Activated T-cell treated with anti-CD3 and anti-CD28 coated beads, Interleukin-2, amount 50 U/mL, for 4 hours (primary cell): Measurements from ENCODE around the gene BTBD3. TPM values are rescaled to one million over a fixed set of nuclear protein-coding genes. Genes with fewer than 3 reads are reported as not detected.
A peak's percentile ranks its signal among the peaks of the same experiment; 100 is the strongest.

Experiments used
- ATAC-seq, 2 donors: fragments of 200-7000 bp; cut with Tn5 transposase; one replicate each; pipeline ENCODE4 v1.10.0; 2021
- DNase-seq: peaks from one replicate; pipeline ENCODE4 v3.0.0-alpha.2; 2020
- H3K27me3 Mint-ChIP-seq: one replicate; pipeline ENCODE4 v1.8.0; 2021; ENCODE audit warnings: low read depth, mixed read lengths
- H3K36me3 Mint-ChIP-seq: one replicate; pipeline ENCODE4 v1.8.0; 2022; ENCODE audit warnings: mixed read lengths; ENCODE audit not compliant: insufficient read depth
- H3K4me1 Mint-ChIP-seq: one replicate; pipeline ENCODE4 v1.8.0; 2021; ENCODE audit warnings: low read depth, mixed read lengths
- H3K4me3 Mint-ChIP-seq: one replicate; pipeline ENCODE4 v1.8.0; 2021; ENCODE audit warnings: mild to moderate bottlenecking, moderate library complexity, mixed read lengths
- H3K9me3 Mint-ChIP-seq: one replicate; pipeline ENCODE4 v1.8.0; 2021; ENCODE audit warnings: mixed read lengths
- total RNA-seq, 3 donors: library from RNA; stranded (reverse); gene quantifications; one replicate each; pipeline ENCODE4 v1.2.1, GENCODE V29; 2021

The BTBD3 gene
- 1 to 10 TPM; 3.0 to 4.9 (median 4.3) TPM for total RNA-seq

DNA sequence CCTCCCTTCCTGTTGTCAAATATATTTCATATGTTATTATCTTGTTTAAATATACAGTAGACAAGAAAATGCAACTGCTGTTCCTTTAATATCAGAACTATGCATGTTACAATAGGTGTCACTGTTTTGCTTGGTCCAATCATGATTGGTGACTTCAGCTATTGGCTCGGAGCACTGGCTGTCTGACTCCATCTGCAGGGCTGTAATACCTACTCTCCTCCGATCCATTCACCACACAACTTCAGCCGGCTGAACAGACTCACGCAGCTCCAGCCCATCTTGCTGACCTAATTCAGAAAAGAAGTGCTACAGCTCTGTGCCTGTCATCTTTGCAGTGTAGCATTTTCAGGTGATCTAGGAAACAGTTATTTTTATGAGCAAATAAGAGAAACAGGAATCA is at the start of gene BTBD3:
Gene BTBD3, plus strand, starts transcription at position 231 of the 400 bp plus-strand sequence. CDS start 383 bp downstream, outside the sequence.
- no peak for DNase-seq
- peaks cover 2% of the 10 kb centered on the region for H3K4me1 Mint-ChIP-seq
- H3K4me3 Mint-ChIP-seq, result peak within 1 kb of the TSS; percentile 19
- H3K36me3 Mint-ChIP-seq, result no peaks in the 10 kb centered on the region
- peak in 1 of 2 donors; percentile 62 for ATAC-seq
- H3K27me3 Mint-ChIP-seq, result no peaks in the 10 kb centered on the region
- no peaks in the 10 kb centered on the region for H3K9me3 Mint-ChIP-seq

DNA sequence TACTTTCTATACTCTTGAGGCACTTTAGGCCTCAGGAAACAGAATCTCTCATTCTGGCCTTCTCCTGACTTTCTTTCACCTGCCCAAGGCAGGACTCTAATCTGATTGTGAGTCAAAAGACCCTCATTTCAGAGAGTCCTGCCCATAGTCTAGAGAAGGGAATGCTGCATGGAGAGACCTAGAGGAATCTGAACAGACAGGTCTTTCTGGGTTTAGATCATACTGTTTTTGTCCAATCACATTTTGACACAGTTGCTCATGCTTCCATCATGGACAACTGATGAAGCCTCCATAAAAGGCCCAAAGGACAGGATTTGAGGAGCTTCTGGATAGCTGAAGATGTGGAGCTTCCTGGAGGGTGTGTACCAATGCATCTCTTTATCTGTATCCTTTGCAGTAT is 48.1 kb upstream of the BTBD3 start:
- no peak for ATAC-seq
- Mint-ChIP-seq H3K9me3 (peaks cover 6% of the 10 kb centered on the region), H3K36me3 (no peaks in the 10 kb centered on the region), H3K4me1 (no peaks in the 10 kb centered on the region), H3K4me3 (no peak overlapping the region), H3K27me3 (no peaks in the 10 kb centered on the region)
- no peak for DNase-seq

DNA sequence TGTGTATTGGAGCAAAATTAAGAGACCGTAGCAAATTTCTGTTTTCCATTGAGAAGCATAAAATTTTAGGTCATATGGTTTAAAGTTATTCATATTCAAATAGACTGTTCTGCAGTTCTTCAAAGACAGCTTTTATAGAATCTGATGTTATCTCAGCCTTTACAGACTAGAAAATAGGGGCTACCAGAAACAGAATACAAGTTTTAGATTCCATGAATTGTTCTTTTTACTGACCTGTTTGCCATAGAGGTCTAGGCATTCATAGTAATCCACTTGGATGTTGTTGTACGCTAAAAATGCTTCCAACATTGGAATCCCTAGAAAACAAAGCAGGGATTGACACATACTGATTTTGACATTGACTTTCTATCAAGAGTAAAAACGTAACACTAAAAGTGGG is 47.3 kb upstream of the BTBD3 start:
- Mint-ChIP-seq H3K27me3 (no peaks in the 10 kb centered on the region), H3K36me3 (no peaks in the 10 kb centered on the region), H3K4me1 (no peaks in the 10 kb centered on the region), H3K4me3 (no peak overlapping the region), H3K9me3 (peaks cover 6% of the 10 kb centered on the region)
- no peak for DNase-seq
- ATAC-seq, result no peak

DNA sequence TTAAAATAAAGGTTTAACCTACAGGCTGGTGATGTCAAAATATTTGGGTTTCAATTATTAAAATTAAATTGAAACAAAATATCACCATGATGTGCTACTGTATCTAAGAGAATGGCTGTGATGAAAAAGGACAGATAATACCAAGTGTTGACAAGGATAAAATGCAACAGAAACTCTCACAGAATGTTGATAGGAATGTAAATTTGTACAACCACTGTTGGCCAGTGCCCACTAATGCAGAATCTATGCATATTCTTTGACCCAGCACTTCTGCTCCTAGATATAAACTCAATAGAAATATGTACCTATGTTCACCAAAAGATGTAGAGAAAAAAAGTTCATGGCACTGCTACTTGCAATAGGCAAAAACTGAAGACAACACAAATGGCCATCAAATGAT is 41.1 kb upstream of the BTBD3 start:
- H3K4me3 Mint-ChIP-seq, result no peak overlapping the region
- no peaks in the 10 kb centered on the region for H3K36me3 Mint-ChIP-seq
- no peaks in the 10 kb centered on the region for H3K4me1 Mint-ChIP-seq
- ATAC-seq, result no peak
- DNase-seq, result no peak
- H3K9me3 Mint-ChIP-seq, result peaks cover 6% of the 10 kb centered on the region
- no peaks in the 10 kb centered on the region for H3K27me3 Mint-ChIP-seq

DNA sequence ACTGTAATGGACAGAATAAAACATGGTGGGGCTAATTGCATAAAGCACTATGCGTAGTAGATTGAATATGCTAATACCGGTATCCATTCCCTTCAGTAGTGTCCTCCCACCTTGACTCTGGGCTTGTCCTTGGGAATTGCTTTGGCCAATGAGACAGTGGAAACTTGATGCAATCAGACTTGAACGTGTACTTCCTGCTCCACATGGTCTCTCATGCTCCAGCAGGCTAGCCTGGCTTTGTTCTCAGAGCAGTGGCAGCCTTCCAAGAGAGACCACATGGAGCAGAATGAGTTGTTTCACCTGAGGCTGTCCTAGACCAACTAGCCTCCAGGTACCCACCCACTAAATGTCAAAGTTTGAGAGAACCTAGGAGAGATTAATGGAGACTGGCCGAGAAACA is 37.0 kb upstream of the BTBD3 start:
- Mint-ChIP-seq H3K4me1 (no peaks in the 10 kb centered on the region), H3K27me3 (no peaks in the 10 kb centered on the region), H3K9me3 (no peaks in the 10 kb centered on the region), H3K36me3 (no peaks in the 10 kb centered on the region), H3K4me3 (no peak overlapping the region)
- ATAC-seq, result no peak
- no peak for DNase-seq

DNA sequence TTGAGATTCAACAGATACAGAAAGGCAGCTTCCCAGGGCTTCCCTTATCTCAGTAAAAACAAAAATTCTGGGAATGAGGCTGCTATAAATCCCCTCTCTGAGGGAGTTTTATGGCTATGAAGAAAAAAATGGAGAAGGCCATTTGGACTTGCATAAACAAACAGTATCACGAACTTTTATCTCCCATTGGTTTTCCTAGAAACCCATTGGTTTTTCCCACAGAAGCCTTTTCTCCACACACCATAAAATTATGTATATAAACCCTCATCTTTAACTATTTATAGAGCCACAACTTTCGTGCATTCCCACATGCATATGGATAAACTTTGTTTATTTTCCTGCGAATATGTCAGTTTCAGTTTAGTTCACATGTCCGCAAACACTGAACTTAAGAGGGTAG is 36.2 kb upstream of the BTBD3 start:
- Mint-ChIP-seq H3K27me3 (no peaks in the 10 kb centered on the region), H3K4me3 (no peak overlapping the region), H3K36me3 (no peaks in the 10 kb centered on the region), H3K9me3 (no peaks in the 10 kb centered on the region), H3K4me1 (no peaks in the 10 kb centered on the region)
- DNase-seq (no peak), ATAC-seq (no peak)

DNA sequence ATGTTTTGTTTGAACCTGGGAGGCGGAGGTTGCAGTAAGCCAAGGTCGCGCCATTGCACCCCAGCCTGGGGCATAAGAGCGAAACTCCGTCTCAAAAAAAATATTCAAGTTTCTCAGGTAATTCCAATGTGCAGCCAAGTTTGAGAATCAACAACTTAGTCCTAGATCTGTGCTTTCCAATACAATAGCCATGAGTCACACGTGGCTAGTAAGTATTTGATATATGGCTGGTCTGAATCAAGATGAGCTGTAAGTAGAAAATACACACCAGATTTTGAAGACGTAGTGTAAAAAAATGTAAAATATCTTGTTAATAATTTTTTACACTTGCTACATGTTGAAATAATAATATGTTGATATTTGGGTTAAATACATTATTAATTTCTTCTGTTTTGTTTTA is 35.0 kb upstream of the BTBD3 start:
- Mint-ChIP-seq H3K27me3 (peaks cover 4% of the 10 kb centered on the region), H3K4me1 (no peaks in the 10 kb centered on the region), H3K36me3 (no peaks in the 10 kb centered on the region), H3K9me3 (no peaks in the 10 kb centered on the region), H3K4me3 (no peak overlapping the region)
- ATAC-seq, result no peak
- DNase-seq, result no peak

DNA sequence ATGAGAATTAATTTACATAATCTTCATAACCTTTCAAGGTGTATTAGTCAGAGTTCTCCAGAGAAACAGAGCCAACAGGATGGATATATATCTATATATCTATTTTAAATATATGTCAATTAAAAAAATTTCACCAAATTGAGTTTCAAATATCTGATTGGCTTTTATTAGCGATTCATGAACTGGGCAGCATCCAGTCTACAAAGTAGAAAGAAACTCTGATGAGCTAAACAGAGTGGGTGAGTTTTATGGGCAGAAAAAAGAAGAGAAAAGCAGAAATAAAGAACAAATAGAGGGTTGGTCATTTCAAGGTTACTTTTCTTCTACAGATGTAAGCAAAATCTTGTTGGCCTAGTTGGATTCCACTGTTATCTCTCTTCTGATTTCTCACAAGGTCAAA is 29.0 kb upstream of the BTBD3 start:
- no peak for DNase-seq
- H3K27me3 Mint-ChIP-seq, result peaks cover 29% of the 10 kb centered on the region
- H3K4me1 Mint-ChIP-seq, result peaks cover 2% of the 10 kb centered on the region
- H3K36me3 Mint-ChIP-seq, result no peaks in the 10 kb centered on the region
- ATAC-seq, result no peak
- no peaks in the 10 kb centered on the region for H3K9me3 Mint-ChIP-seq
- no peak overlapping the region for H3K4me3 Mint-ChIP-seq

DNA sequence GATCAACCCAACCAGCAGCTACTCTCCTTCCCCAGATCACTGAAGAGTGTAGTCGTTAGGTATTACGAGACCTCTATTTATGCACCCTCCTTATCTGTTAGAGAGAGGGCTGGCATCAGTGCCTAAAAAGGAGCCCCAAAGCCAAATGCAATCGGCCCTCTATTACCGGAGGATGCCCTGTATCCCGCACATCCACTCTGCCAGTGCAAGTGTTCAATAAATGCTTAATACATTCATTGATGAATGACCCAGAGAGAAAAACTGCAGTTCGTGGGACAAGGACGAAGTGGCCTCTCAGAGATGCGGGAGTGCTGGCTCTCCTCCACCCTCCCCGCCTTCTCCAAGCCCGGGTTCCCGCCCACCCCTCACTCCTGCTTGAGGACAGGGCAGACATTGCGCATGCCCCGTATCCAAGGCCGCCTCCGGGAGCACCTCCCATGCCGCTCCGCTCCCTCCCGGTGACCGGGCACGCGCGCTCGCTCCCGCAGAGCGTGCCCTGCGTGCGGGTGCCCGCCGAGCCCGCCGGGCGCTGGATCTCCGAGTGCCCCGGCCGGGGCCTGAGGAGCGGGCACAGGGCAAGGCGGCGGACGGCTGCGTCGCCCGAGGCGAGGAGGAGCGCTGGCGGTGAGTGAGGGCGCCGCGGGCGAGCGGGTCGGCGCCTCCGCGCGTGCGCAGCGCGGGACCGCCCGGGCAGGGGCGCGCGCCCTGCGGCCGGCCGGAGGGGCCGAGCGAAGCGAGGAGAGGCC is 27.2 kb upstream of the BTBD3 start:
- peak; percentile 79 to 81 for ATAC-seq
- peaks cover 33% of the 10 kb centered on the region for H3K27me3 Mint-ChIP-seq
- H3K36me3 Mint-ChIP-seq, result no peaks in the 10 kb centered on the region
- peaks cover 2% of the 10 kb centered on the region for H3K9me3 Mint-ChIP-seq
- H3K4me1 Mint-ChIP-seq, result peaks cover 2% of the 10 kb centered on the region
- peak overlapping the region; percentile 76 for H3K4me3 Mint-ChIP-seq
- DNase-seq, result peak; percentile 30

DNA sequence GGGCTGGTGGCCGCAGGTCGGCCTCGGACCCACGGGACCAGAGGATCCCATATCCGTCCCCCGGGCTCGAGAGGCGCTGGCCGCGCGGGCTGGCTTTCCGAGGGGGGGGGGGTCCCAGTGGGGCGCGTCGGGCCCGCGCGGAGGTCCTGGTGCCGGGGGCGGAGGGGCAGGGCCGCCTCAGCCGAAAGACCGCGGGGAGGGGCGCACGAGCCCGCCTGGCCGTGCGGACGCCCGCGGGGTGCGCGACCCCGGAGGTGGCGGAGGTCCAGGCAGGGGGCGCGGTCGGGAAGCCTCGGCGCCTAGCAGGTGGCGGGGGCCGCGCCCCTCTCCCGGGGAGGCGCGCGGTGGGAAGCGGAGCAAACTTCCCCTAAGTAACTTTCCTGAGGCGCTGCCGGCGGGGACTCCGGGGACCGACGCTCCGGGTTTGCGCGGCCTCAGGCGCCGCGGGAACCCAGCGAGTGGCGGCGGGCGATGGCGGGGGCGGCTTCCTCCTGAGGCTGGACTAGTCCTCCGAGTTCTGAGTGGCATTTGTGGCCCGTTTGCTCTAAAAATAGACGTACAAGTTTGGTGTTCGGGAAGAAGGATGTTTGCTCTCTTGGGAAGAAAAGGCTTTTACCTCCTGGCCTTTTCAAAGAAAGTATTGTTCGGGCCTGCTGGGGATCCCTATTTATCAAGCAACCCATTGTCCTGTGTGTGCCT is 26.5 kb upstream of the BTBD3 start:
- H3K27me3 Mint-ChIP-seq, result peaks cover 33% of the 10 kb centered on the region
- H3K36me3 Mint-ChIP-seq, result no peaks in the 10 kb centered on the region

DNA sequence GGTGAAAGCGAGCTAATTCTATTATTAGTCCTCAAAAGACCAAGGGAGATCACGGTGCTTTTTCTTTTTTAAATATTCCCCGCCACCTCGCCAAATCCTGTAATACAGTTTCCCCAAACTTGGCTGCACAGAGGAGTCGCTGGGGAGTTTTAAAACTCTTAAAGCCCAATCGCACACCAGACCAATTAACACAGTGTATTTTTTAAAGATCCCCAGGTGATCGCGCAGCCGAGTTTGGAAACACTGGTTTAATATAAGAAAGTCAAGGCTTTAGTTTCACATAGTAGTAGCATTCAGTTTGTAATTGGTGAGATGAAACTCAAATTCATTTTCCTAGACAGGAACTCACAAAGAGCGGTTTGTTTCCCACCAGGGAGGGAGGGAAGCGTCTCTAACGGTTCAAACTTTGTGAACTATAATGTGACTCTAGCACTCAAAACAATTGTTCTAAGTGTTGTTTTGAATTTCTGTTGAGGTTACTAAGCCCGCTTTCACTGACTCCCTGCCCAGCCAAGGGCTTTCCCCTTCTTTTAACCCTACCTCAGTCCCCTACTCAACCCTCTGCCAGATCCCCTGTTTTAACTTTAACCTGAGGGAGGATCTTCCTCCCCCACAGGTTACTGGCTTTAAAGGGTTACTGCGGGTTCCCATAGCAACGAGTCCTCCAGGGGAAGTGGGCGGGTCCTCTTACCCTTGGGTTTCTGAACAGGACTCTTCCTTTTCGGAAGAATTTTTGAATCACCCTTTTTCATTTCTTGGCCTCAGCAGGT is 25.7 kb upstream of the BTBD3 start:
- DNase-seq, result peak; percentile 31
- ATAC-seq, result peak; percentile 9 to 29
- peaks cover 3% of the 10 kb centered on the region for H3K9me3 Mint-ChIP-seq
- H3K36me3 Mint-ChIP-seq, result no peaks in the 10 kb centered on the region
- H3K27me3 Mint-ChIP-seq, result peaks cover 33% of the 10 kb centered on the region
- peaks cover 2% of the 10 kb centered on the region for H3K4me1 Mint-ChIP-seq
- peak overlapping the region; percentile 75 for H3K4me3 Mint-ChIP-seq

More for the DNA sequence above, 26.5 kb upstream of the BTBD3 start:
- H3K9me3 Mint-ChIP-seq, result peaks cover 3% of the 10 kb centered on the region
- DNase-seq (no peak), ATAC-seq (peak; percentile 37 to 38)
- H3K4me3 Mint-ChIP-seq, result peak overlapping the region; percentile 75
- H3K4me1 Mint-ChIP-seq, result peaks cover 2% of the 10 kb centered on the region

DNA sequence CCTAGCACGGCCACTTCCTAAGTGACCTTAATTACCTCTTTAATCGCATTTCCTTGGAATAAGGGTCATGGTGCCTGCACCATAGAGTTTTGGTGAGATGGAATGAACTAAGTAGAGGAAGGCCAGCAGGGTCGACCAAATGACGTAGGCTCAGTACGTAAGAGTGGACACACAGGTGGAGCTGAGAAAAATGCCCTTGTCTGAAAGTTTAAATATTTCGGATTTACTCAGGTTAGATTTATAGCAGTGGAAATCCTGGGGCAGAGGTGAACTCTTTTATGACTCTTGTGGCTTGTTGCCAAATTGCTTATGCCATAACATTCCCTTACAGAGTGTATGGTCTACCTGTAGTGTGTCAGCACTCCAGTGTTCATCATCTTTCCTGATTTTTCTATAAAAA is 23.6 kb upstream of the BTBD3 start:
- Mint-ChIP-seq H3K4me3 (no peak overlapping the region), H3K9me3 (peaks cover 3% of the 10 kb centered on the region), H3K36me3 (no peaks in the 10 kb centered on the region), H3K4me1 (peaks cover 2% of the 10 kb centered on the region), H3K27me3 (peaks cover 29% of the 10 kb centered on the region)
- no peak for ATAC-seq
- no peak for DNase-seq

DNA sequence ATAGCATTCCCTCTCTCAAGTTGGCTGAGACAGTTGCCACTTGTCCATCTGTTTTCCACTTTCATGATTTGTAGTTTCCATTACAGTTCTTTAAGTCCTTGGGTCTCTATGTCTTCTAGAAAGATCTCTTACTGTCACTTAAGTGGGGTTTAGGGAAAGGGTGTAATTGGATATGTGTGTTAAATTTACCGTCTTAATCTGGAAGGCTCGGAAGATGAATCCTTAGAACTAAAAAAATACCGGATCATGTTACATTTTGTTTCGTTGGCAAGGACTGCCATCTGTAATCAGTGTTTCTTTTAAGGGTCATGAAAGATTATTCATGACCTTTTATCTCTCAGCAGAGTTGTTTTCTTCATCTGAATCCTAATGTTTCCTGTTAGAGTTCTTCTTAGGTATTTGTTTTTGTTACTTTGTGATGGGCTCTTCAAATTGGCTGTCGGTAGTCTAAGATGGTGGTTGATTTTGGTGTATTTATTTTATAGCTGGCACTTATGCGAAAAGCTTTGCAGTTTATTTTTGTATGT is 21.8 kb upstream of the BTBD3 start:
- Mint-ChIP-seq H3K9me3 (peaks cover 3% of the 10 kb centered on the region), H3K27me3 (peaks cover 16% of the 10 kb centered on the region), H3K4me3 (no peak overlapping the region), H3K36me3 (no peaks in the 10 kb centered on the region), H3K4me1 (peaks cover 2% of the 10 kb centered on the region)
- DNase-seq (no peak), ATAC-seq (no peak)

DNA sequence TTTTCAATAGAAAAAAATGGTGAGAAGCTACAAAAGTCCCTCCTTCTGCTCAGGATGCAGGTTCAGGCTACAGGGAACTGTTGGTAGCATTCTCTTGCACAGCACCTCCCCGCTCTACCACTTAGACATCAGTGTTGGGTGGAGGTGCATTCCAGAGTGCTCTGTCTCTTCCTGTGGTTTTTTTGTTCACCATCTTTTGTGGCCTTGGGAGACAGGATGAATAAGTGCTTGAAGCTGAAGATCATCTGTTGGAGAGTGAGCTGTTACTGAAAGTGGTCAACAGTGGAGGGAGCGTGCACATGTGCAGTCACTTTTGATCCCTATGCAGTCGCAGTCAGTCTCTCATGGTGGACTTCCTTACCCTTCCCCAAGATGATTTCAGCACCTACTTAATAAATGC is 16.6 kb upstream of the BTBD3 start:
- no peak for ATAC-seq
- no peak for DNase-seq
- Mint-ChIP-seq H3K9me3 (no peaks in the 10 kb centered on the region), H3K4me3 (no peak overlapping the region), H3K4me1 (no peaks in the 10 kb centered on the region), H3K27me3 (no peaks in the 10 kb centered on the region), H3K36me3 (peaks cover 3% of the 10 kb centered on the region)
